Upper lobe of right lung (tissue), 1 donor: ENCODE measurements around the gene SMPDL3B. TPM values are rescaled to one million over a fixed set of nuclear protein-coding genes. Genes with fewer than 3 reads are reported as not detected.
A peak's percentile ranks its signal among the peaks of the same experiment; 100 is the strongest.

Experiments
- ATAC-seq: fragments of 200-7000 bp; cut with Tn5 transposase; one replicate; pipeline ENCODE4 v1.9.1; 2020; ENCODE audit warnings: mild to moderate bottlenecking, moderate library complexity
- DNase-seq: peaks from one replicate; pipeline ENCODE4 v3.0.0-alpha.2; 2020
- H3K27ac ChIP-seq: fragments of 200-600 bp; one replicate; pipeline ENCODE4 v1.8.0; 2022
- H3K27me3 ChIP-seq: fragments of 200-600 bp; one replicate; pipeline ENCODE4 v1.8.0; 2022; ENCODE audit warnings: mild to moderate bottlenecking
- H3K36me3 ChIP-seq: fragments of 200-600 bp; one replicate; pipeline ENCODE4 v1.8.0; 2022
- H3K4me1 ChIP-seq: fragments of 200-600 bp; one replicate; pipeline ENCODE4 v1.8.0; 2022
- H3K4me3 ChIP-seq: fragments of 200-600 bp; one replicate; pipeline ENCODE4 v1.8.0; 2022; ENCODE audit warnings: mild to moderate bottlenecking
- H3K9me3 ChIP-seq: fragments of 200-600 bp; one replicate; pipeline ENCODE4 v1.8.0; 2022
- CTCF ChIP-seq: fragments of 200-600 bp; IDR thresholded peaks from one replicate; pipeline ENCODE4 v1.8.0; 2022; ENCODE audit warnings: antibody characterized with exemption
- intact Hi-C: fragments of 100-400 bp; cut with DNase I; formaldehyde crosslinking; loops from one replicate; pipeline ENCODE4 v1.11.0; 2022
- total RNA-seq: library from RNA; stranded (reverse); fragmentation: NEBNext Ultra II Directional; extraction: Animal tissue kit (Norgen Biotek cat#: 25700); gene quantifications from one replicate; pipeline ENCODE4 v1.2.1, GENCODE V29; 2021
- donor health status: DM: no; HTN: yes; CAD: no; lungs with severe emphysema.

Gene SMPDL3B
- total RNA-seq, 1 donor from 2014 or later: 29.1 TPM

GRCh38 chr1:27940870-27941560 is 6.2 kb downstream of the SMPDL3B start:
- Histone ChIP-seq H3K36me3 (no peaks in the 10 kb centered on the region), H3K9me3 (no peaks in the 10 kb centered on the region), H3K27me3 (no peaks in the 10 kb centered on the region), H3K27ac (peak overlapping the region; percentile 30), H3K4me1 (peaks cover 11% of the 10 kb centered on the region), H3K4me3 (no peak overlapping the region)
- ATAC-seq (no peak), DNase-seq (no peak)
- no peak for TF ChIP-seq CTCF
- intact Hi-C loops: no loop called here

- Histone ChIP-seq H3K36me3 (no peaks in the 10 kb centered on the region), H3K27me3 (no peaks in the 10 kb centered on the region), H3K9me3 (no peaks in the 10 kb centered on the region), H3K27ac (peak overlapping the region; percentile 72), H3K4me3 (no peak overlapping the region), H3K4me1 (peaks cover 11% of the 10 kb centered on the region)
- no peak for TF ChIP-seq CTCF
- ATAC-seq: peak; percentile 13
- DNase-seq: no peak
- intact Hi-C loops: no loop called here
Measured at GRCh38 chr1:27941671-27942540, 7.1 kb downstream of the SMPDL3B start.

GRCh38 chr1:27945020-27945419 is 10.2 kb downstream of the SMPDL3B start:
- peaks cover 11% of the 10 kb centered on the region for H3K4me1 ChIP-seq
- H3K9me3 ChIP-seq: no peaks in the 10 kb centered on the region
- no peak overlapping the region for H3K4me3 ChIP-seq
- no peaks in the 10 kb centered on the region for H3K27me3 ChIP-seq
- ATAC-seq: no peak
- intact Hi-C loops: no loop called here
- TF ChIP-seq CTCF: no peak
- no peaks in the 10 kb centered on the region for H3K36me3 ChIP-seq
- DNase-seq: no peak
- H3K27ac ChIP-seq: no peak overlapping the region

- no peak for ATAC-seq
- intact Hi-C loops: no loop called here
Measured at GRCh38 chr1:27949027-27949426, 14.2 kb downstream of the SMPDL3B start.

GRCh38 chr1:27951396-27951795 is 16.6 kb downstream of the SMPDL3B start:
- Histone ChIP-seq H3K27me3 (no peaks in the 10 kb centered on the region), H3K27ac (no peak overlapping the region), H3K36me3 (no peaks in the 10 kb centered on the region), H3K4me1 (no peaks in the 10 kb centered on the region), H3K9me3 (no peaks in the 10 kb centered on the region), H3K4me3 (no peak overlapping the region)
- intact Hi-C loops: no loop called here
- ATAC-seq (no peak), DNase-seq (no peak)
- TF ChIP-seq CTCF: no peak

More at GRCh38 chr1:27949027-27949426, 14.2 kb downstream of the SMPDL3B start:
- no peaks in the 10 kb centered on the region for H3K9me3 ChIP-seq
- no peak overlapping the region for H3K27ac ChIP-seq
- H3K4me1 ChIP-seq: peaks cover under 1% of the 10 kb centered on the region
- H3K27me3 ChIP-seq: no peaks in the 10 kb centered on the region
- no peak overlapping the region for H3K4me3 ChIP-seq
- TF ChIP-seq CTCF: no peak
- DNase-seq: no peak
- H3K36me3 ChIP-seq: no peaks in the 10 kb centered on the region
